HG03159 (cell line): ENCODE data around the gene ACACB.

Experiments used
- ATAC-seq: cut with Tn5 transposase; IDR thresholded peaks from one replicate; pipeline ENCODE4 v1.9.1; 2021; ENCODE audit warnings: mild to moderate bottlenecking, moderate library complexity; ENCODE audit not compliant: unreplicated experiment

ACACB gene

GRCh38 chr12:109109746-109110350 lies 6.5 kb upstream of the ACACB start:
- no peak for ATAC-seq

GRCh38 chr12:109110988-109111495 lies 5.3 kb upstream of the ACACB start:
- ATAC-seq: peak; percentile 53

- ATAC-seq: no peak
Measured at GRCh38 chr12:109112720-109113465, 3.5 kb upstream of the ACACB start.

DNA sequence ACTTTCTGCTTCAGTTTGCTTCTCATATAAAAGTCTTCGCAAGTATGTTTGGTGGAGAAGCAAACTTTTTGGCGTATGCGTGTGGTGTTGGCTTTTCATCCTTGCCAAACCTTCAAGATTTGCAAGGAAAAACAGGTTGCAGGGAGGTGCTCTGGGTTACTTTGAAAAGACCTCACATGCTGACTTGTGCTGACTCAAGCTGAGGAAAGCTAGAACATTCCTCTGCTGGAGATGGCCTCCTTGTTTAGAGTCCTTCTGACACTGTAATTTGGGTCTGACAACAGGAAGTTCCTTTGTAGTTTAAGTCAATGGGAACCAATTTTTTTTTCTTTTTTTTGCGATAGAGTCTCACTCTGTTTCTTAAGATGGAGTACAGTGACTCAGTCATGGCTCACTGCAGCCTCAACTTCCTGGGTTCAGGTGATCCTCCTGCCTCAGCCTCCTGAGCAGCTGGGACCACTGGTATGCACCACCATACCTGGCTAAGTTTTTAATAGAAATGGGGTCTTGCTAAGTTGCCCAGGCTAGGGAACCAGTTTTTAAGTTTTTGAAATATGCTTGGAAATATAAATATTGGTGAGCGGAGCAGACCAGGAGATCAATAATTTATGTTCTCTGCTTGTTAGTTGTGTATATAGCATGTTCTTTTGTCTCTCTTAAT lies 2.6 kb upstream of the ACACB start:
- ATAC-seq: no peak

DNA sequence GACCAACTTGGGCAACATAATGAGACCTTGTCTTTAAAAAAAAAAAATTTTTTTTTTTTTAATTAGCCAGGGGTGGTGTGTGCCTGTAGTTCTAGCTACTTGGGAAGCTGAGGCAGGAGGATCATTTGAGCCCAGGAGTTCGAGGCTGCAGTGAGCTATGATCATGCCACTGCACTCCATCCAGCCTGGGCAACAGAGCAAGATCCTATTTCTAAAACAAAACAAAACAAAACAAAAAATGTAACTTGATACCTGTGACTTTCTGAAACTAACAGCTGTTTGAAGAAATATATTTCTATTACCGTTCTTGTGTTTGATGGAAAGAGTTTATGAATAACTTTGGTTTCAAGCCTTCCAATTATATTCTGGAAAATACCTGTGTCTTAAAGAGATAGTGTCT lies 1.7 kb upstream of the ACACB start:
- no peak for ATAC-seq

GRCh38 chr12:109115404-109115757 lies 1.0 kb upstream of the ACACB start:
- no peak for ATAC-seq

DNA sequence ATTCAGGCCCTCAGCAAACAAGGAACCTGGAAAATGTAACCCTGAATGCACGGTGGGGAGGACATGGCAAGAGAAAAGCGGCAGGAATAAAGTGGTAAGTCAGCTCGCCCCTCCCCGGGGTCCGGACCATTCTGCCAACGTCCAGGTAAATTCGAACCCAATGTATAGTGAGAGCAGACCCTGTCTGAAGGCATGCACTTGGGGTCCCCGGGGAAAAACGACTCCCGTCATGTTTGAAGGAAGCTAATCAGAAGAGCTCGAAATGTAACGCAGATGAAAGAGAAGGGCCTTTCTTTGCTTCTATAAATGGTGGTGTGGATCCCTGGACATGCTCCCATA lies 193 bp downstream of the ACACB start:
- ATAC-seq: no peak

GRCh38 chr12:109120095-109120494 lies 3.7 kb downstream of the ACACB start:
- ATAC-seq: no peak

GRCh38 chr12:109120557-109120956 lies 4.2 kb downstream of the ACACB start:
- no peak for ATAC-seq

- ATAC-seq: no peak
Measured at GRCh38 chr12:109121346-109121880, 5.0 kb downstream of the ACACB start.

DNA sequence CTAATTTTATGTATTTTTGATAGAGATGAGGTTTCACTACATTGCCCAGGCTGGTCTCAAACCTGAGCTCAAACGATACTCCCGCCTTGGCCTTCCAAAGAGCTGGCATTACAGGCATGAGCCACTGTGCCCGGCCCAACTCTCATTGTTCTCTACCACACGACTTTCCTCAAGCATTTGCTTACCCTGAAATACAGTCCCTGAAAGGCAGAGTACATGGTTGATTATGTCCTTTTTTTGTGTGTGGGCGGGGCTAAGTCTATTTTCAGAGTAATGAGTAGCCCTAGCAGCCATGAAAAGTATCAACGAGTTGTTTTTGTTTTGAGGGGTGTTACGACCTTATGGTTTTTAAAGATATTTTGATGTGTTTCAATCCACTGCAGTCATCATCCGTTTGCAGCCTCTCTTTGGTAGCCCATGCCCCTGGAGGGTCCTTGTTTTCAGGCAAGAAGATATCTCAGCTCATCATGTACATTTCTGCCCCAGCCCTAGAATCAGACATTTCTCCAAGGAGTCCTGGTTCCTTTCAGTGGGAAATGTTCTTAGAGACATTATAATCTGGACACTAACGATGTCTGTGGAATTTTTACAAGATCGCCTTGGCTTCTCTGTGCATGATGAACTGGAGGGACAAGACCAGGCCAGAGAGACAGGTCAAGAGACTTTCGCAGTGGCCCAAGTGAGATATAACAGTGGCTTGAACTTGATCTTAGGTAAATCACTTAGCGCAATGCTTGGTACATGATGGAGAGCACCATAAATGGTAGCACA lies 8.7 kb downstream of the ACACB start:
- ATAC-seq: no peak

- no peak for ATAC-seq
Measured at GRCh38 chr12:109125791-109126190, 9.4 kb downstream of the ACACB start.

DNA sequence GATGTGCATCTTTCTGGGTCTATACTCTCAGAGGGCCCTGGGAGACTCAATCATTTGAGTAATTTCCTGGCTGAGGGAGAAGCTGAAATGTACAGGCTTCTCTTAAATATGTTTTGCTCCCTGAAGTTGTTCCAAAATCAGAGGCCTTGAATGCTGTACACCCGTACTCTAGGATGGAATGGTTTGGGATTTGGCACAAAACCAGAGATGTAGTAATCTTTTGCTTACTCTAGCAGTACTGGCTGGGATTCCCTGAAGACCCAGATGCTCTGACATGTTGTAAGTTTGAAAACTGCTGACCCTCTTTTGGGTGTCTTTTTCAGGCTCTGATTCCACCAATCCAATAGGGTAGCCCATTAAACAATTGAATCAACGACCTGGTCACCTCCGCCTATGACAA lies 10.4 kb downstream of the ACACB start:
- no peak for ATAC-seq

DNA sequence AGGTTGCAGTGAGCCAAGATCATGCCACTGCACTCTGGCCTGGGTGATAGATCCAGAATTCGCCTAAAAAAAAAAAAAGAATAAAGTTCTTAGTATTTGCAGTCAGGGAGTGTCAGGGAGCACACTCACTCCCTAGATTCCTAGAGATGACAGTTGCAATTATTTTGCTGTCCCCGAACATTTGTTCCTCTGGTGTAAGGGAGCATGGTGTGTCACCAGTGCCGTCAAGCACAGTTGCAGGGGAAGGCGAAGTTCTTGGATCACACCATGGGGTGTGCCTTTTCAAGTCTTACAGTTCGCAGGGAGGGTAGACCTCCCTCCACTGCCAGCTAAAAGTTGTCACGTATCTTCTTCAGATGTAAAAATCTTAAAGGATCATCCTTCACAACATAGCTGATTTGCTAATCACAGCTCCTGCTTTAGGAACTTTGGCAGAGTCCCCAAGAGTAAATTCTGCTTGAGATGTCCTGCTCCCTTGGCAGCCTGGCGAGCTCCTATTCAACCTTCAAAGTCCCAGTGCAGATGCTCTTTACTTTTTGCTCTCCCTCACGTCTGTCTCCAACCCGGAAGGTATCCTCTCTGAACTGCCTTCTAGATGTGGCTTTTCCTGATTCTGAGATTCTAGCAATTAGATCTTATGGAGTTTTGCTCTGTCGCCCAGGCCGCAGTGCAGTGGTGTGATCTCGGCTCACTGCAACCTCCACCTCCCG lies 11.3 kb downstream of the ACACB start:
- ATAC-seq: no peak

- no peak for ATAC-seq
Measured at GRCh38 chr12:109130297-109131153, 14.1 kb downstream of the ACACB start.

DNA sequence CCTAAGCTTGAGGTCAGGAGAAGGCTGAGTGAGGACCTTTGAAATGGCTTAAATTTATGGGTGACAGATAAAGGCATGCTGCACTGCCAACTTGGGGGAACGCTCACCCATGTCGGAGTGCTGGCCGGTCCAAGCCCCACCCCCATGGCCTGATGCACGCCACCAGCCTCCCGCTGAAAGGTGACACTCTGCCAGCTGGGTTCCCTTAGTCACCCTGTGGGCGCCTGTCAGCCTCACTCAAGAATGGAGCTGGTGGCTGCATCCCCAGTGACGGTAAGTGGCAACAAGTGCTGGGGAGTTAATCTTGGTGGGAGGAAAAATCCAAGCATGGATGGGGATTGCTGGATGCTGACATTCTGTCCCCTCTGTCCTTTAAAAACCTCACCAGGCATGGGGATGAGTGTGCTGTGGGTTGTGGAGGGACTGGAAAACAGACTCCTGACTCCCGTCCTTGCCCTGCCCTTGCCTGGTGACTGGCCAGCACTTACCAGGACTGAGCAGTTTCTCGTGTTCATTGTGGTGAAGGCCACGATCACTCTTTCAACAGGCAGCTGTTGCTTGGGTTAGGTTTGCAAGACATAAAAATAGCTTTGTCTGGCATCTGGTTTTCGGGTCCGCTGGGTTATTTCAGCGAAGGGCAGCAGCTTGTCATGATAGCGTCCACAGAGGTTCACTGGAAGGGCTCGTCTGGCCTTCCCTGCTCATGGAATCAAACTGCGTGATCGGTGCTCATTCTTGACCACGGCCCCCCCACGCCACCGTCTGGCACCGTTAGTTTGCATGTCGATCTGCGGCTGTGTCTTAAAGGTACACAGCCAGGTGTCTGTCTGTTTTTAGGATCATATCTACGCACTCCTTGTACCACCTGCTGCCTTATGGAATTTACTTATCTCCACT lies 15.0 kb downstream of the ACACB start:
- ATAC-seq: no peak

GRCh38 chr12:109134186-109134917 lies 18.0 kb downstream of the ACACB start:
- no peak for ATAC-seq

DNA sequence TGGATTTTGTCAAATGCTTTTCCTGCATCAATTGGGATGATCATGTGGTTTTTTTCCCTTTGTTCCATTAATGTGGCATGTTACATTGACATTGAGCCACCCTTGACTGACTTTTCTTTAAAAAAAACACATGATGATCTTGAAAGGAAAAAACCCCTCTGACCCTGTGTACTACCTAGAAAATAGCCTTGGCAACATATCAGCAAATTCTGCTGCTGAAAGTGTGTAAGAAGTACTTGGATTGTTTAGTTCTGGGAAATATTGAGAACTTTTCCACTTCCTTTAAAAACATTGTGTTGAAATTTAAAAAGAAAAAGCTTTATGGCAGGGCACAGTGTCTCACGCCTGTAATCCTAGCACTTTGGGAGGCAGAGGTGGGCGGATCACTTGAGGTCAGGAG lies 20.7 kb downstream of the ACACB start:
- ATAC-seq: no peak
